HG03460 (cell line): ENCODE data around the gene USH2A.

Source experiments
- ATAC-seq: cut with Tn5 transposase; IDR thresholded peaks from one replicate; pipeline ENCODE4 v1.9.1; 2021; ENCODE audit not compliant: unreplicated experiment

The USH2A gene

DNA sequence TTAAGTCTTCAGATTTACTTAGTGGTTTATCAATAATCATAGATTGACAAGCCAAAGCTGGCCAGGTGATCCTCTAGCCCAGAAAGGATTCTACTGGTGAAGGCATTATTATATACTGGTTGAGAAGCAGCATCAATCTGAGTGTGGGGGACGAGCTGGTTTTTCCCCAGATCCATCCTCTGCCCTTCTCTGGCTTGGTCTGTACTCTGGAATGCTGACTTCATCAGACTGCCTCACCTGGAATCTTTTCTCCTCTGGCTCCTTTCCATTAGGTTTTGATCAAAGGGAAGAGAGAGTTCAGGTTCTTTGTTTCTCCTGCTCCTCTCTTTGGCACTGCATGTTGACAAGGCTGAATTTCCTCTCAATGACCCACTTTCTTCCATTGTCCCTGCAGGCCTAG is 762.2 kb downstream of the USH2A start:
- ATAC-seq = no peak

DNA sequence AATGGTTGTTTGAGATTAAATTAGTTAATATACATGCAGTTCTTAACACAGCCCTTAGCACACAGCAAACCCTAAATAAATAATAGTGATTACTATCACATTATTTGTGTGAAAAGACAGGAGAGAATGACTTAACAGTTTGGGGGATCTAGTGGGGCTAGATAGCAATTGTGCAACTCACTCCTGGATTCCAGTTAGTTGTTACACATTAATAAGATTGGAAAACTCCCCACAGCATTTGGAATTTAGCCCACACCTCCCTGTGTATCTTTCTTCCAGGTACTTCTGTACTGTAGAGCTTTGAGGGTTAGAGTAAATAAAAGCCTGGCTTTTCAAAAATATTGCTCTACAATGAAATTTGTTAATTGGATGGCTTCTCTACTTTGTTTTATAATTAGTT is 763.0 kb downstream of the USH2A start:
- ATAC-seq = no peak

DNA sequence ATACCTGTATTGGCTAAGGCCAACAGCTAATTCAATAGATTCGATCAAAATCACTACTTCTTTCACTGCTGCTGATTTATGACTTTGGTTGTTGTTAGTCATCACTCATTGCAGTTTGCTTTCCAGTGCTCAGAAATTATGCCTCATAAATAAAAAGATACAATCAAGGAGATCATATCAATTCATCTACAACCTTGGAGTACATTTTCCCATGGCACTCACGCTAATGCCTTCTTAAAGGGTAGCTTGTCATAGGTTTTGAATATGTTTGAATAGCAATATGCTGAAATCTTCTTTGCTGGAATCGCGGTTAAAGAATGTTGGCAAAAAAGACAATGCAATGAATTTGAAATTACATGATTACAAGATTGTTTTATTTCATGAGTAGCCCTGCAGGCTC is 766.2 kb downstream of the USH2A start:
- ATAC-seq = no peak

DNA sequence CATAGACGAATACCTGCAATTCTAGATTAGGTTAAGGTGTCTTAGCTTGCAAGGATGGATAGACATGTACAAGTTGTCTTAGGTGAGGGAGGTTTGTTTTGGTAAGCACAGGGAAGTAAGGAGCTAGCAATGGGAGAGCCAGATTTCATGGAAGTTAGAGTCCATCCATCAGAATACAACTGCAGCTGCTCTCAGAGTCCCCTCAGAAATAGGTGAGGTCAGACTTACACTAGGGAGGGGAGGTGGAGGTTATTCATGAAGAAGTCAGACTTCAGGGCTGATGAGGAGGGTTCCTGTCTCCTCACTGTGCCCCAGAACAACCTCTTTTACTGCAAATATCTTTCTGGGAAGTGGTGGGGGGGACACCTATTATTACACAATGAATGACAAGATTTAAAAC is 770.9 kb downstream of the USH2A start:
- ATAC-seq = no peak

DNA sequence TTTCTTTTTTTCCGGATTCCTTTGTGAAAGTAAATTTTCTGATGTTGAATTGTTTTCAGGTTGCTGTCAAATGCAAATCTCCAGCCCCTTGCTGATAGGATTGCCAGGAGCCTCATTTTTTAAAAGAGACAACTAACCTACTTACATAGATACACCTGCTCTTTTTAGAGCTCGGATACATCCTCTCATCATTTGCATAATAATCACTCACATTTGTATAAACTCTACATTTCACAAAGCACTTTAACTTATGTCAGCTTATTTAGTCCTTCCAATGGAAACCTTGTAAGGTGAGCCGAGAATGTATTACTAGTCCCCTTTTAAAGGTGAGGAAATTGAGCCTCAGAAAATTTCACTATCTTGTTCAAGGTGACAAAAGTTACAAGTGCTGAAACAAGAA is 771.4 kb downstream of the USH2A start:
- no peak for ATAC-seq

DNA sequence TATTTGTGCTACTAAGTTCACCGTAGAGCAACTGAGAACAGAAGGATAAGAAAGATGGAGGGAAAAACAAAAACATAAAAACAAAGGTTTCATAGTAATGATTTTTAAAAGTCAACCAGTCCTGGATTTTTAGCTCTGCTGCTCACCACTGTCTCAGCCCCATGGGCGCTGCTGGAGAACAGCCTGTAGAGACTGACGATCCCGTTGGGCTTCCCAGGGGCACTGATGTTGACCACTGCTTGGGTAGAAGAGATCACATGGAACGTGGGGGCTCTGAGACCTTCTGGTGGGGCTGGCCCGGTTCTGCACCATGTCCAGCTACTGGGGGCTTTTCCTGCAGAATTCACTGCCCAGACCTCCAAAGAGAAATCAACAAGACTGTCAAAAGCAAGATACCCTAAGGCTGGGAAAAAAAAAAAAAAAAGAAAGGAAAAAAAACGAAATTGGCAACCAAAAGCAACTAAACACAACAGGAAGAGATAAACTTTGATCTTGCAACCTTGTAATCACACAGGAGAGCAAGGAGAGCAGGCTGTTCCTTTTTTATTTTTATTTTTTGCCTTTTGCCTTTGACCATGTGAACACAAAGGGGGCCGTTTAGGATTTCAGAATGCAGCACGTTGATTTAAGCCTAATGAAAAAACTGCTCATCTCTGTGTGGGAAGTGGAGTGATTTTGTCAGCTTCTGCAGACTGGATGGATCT is 772.6 kb downstream of the USH2A start:
- no peak for ATAC-seq

DNA sequence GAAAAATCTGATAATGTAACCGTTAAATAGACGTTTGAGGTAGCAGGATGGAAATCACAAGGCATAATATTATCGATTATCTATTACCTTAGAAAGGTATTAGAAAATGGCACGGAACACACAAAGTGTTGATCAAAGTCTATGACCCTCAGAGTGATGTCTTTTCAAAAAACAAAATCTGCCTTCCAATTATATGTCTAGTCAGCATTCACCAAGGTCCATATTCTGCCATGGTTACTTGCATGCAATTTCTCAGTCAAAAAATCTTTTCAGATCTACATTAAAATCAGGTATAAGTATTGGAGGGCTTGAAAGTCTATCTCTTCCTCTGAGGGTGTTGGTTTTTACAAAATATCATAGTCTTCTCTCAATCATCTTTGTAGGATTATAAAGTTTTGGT is 774.3 kb downstream of the USH2A start:
- no peak for ATAC-seq

DNA sequence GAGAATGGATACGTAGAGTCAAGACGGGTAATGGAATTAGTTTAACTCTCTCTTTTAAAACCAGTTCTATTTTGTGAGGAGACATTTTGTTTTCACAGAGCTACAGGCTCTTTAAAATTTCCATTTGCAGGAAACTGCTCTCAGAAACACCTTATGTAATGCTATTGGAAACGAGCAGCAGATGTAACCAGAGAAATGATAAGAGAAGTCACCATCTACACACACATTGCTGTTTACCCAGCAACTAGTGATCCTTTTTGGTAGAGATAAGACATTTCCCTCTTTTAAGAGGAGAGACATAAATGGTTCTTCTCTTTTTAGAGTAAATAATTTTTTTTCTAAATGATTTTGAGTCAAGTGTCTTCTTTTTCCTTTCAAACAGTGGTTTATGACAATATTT is 775.5 kb downstream of the USH2A start:
- no peak for ATAC-seq

DNA sequence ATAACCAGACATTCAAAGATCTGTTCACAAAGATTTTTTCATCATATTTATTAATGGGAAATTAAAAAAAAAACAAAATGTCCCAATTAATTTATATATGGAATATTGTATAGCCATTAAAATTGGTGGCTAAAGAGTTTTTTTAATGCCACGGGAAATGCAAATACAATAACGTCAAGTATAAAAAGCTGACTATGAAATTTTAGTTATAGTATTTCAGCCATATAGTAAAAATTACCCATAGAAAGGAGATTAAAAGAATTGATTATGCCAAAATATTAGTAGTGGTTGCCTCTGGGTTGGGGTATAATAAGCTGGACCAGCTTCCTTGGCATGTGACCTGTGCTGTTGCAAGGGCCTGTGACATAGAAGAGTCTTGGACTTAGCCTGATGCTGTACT is 777.4 kb downstream of the USH2A start:
- no peak for ATAC-seq

DNA sequence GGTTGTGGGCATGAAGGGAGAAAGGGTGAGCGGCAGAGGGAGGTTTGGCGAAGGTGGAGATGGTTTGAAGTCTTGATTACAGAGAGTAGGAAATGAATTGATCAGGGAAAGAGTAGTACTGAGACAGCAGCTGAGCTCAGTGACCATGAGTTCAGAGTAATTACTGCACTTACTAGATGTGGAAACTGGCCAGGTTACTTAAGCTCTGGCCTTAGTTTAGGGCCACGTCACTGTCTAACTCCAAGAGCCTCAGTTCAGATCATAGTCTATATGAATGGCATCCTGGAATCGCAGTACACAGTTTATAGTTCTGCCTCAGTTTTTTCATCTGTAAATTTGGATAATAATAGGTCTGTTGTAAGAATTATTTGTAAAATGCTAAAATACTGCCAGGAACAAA is 778.1 kb downstream of the USH2A start:
- no peak for ATAC-seq

DNA sequence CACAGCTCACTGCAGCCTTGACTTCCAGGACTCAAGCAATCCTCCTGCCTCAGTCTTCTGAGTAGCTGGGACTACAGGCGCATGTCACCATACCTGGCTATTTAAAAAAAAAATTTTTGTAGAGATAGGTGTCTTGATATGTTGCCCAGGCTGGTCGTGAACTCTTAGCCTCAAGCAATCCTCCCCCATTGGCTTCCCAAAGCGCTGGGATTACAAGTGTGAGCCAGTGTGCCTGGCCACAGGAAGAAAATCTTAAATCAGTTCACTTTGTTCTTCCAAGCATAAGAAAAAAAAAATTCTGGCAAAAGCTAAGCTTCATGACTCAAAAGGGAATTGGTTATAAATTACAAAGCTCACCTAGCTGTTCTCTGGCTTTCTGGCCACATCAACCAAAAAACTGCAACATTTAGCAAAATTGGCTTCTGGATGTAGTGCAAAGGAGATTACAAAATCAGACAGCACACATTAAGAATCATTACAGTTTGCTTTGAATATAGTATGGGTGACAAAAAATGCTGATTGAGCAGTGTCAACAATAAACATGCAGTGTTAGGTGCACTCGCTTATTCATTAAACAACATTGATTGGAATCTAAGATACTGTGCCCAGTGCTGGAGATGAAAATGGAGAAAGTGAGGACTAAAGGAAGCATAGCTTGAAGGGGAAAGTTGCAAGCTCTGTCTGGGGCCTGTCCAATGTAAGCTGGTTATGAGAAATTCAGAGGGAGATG is 779.5 kb downstream of the USH2A start:
- ATAC-seq = no peak

DNA sequence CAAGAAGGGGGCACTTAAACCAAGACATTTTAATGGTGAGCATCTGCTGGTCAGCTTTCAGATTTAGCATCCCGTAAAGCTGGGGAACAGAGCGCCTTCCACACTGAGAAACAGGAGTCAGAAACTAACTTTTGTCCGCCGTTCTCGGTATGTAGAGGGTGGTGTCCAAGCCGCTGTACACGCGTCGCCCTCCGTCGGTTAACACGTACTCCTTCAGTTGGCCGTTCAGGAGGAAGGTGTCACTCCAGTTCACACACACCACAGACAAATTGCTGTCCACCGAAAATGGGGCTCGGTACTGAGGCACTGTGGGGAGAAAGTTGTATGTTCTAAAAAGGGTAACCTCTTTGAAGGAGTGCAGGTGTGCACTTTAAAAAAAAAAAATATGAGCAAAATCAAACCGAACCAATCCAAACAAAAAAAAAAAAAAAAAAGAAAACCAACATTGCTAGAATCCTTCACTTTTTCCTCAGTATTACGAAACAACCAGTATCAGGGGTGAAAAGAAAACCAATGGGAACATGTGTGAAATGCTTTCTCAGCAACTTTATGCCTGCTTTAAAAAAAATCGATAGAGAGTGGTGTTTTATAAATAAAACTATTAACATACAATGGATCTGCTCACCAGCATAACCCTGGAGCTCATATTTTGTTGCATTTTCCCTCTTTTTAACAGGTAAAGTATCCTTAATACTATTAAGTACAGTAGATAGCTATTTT is 782.7 kb downstream of the USH2A start:
- ATAC-seq = no peak

DNA sequence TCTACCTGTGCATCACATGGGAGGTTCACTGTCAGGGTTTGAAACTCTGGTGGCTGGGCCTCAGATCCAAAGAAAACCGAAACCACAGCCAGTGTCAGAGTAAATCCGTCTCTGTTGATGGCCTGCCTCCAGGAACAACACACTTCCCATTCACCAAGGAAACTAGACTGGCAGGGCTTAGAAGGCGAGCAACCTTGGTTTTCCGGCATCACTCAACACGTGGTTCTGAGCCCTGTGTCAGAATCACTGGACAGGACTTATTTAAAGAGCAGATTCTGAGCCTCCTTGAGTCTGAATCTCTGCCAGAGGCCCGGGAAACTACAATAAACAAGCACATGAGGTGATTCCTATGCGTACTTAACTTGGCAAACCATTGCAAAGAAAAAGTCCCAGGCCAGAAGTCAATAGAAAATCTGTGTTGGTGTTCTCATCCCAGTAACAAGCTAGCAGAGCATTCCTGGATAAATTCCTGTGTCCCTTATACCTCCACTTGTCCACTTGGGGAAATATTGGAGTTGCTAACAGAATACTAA is 786.1 kb downstream of the USH2A start:
- no peak for ATAC-seq

DNA sequence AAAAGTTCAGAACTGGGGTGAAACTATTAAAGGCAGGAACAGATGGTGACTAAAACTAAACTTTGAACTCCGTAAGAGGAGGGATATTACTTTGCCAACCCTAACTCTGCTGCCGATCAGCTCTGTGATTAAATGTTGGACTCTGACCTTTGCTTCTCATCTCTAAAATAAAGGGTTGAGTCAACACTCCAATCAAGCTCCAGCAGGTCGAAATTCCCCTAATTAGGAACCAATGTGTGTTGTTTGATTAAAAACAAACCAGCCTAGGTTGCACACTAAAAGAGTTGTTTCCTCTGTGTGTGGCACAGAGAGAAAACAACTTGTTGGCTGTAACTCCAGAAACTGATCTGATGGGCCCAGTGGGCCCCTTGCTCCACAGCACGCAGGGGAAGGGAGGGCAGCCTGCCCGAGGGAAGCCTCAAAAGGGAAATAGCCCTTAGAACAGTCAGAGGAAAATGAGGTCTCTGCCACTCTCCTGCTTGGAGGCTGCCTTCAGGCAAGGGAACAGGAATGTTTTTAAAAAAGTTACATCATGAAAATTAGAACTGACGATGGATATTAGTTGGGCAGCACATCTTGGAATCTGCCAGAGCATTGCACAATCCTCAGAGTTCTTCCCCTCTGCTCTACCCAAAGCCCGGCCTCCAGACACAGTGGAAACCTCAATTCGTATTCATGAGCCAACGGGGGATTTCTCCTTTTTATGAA is 786.8 kb downstream of the USH2A start:
- ATAC-seq = no peak

DNA sequence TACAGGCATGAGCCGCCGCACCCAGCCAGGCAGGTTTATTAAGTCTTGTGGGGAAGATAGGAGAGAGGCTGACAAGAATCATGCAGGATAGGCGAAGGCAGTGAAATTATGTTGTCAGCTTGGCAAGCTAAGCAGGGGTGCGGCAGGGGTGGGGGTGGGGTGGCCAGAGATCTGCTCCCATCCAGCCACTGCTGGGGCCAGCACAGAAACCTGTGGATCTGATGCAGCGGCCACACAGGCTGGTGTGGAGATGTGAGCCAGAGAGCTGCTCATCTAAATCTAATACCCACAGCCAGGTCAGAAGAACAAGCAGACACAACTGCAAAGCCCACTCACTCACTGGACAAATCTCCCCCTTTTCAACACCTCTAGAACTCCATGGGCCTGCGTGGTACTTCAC is 787.4 kb downstream of the USH2A start:
- no peak for ATAC-seq

DNA sequence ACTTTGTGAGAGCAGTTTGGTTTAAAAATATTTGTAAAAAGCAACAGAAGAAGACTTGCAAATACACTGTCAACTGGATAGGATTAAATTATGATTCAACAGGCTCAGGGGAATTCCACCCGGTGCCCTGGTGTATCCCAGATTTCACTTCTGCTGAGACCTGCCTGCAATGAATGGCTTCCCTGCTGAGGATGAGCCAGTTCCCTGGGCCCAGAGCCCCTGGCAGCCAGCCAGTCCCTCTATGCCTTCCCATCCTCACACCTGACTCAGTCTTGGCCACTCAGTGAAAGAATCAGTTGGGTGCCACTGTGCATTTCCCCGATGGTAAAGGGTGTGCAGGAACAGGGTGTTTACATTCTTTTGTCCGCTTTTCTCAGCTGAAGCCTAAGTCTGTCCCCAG is 791.8 kb downstream of the USH2A start:
- no peak for ATAC-seq

DNA sequence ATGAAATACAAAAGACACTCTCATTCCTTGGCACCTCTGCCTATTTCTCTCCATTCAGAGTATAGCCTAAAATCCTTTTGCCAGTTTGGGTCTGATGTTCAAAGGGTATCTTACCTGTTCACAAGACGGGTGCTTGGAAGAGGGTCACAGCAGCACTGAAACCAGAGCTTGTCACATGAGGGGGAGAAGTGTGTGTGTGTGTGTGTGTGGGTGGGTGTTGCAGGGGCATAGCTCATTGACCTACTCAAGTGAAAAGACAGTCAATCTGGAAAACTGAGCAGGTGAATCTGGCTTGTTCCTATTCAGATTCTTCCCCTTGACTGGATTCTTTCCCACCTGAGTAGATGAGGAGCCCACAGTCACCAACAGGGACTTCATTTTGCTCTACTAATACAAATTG is 792.2 kb downstream of the USH2A start:
- ATAC-seq = no peak

DNA sequence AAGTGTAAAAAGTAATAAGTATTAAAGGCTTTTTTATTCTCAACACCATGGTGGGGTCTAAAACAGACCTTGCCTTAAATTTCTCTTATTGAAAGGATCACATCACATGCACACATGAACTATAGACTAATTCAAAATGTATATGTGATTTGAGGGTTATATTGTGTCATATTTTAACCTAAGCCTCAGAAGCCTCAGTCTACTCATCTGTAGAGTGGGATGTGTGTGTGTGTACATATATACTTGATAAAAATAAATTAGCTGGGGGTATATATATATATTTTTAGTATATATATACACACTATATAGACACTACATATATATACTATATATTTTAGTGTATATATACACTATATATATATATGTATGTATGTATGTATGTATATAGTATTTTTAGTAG is 797.3 kb downstream of the USH2A start:
- no peak for ATAC-seq

DNA sequence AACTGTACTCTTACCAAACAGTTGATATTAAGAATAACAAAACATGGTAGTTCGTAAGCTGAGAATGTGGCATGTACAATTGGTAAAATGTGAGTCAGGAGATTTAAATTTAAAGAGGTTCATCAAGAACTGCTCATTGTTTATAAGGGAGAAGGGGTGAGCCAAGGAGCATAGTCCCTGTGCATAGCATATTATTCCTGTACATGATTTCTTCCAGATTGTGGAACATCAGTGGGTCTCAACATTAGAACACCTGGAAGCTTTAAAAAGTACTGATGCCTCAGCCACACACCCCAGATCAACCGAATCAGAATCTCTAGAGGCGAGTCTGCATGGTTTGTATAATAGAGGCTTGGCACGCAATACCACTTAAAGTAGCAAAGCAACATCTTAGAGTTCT is 800.1 kb downstream of the USH2A start:
- no peak for ATAC-seq

DNA sequence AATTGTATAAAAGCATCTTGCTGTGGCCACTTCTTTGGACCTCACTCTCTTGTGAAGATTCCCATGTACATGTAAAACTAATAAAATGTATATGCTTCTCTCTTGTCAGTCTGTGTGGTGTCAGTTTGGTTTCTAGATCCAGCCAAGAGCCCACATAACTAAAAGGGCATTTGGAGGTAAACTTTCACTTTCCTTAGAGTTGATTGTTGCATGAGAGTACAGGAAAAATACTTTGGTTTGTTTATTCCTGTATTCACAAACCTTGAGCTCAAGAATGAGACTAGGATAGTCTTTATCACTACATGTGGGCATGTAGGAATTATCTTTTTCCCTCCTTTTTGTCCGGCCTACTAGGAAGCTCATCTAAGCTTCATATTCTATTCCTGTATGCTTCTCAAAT is 805.3 kb downstream of the USH2A start:
- no peak for ATAC-seq

DNA sequence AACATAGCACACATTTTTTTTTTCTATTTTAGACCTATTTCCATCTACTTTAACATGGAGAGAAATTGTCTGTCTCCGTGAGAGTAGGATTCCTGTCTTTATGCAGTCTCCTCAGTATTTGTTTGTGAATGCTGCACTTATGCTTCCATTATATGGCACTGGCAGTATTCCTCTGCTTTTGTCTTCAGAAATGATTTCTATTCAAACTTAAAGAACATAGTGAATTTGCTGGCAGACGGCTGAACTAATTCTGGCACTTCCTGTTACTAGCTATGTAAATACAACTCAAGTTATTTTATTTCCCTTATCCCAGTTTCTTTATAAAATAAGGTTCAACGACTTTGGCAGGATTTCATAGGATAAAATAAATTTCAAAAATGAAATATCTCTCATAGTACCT is 810.9 kb downstream of the USH2A start:
- no peak for ATAC-seq
